Parietal lobe (tissue), 2 donors: ENCODE data around the gene CORO6. TPM values are rescaled to one million over a fixed set of nuclear protein-coding genes. Genes with fewer than 3 reads are reported as not detected.

Experiments
- small RNA-seq: library from RNA; depleted of rRNA; stranded (forward); fragments of <200 nt; gene quantifications from one replicate; pipeline ENCODE3, GENCODE V24; 2014; ENCODE audit warnings: low replicate concordance
- total RNA-seq: library from RNA; depleted of rRNA; stranded (reverse); fragments of >200 nt; gene quantifications from one replicate; pipeline ENCODE4 v1.2.3, GENCODE V29; 2014

The CORO6 gene
- total RNA-seq: 2.5 TPM

DNA sequence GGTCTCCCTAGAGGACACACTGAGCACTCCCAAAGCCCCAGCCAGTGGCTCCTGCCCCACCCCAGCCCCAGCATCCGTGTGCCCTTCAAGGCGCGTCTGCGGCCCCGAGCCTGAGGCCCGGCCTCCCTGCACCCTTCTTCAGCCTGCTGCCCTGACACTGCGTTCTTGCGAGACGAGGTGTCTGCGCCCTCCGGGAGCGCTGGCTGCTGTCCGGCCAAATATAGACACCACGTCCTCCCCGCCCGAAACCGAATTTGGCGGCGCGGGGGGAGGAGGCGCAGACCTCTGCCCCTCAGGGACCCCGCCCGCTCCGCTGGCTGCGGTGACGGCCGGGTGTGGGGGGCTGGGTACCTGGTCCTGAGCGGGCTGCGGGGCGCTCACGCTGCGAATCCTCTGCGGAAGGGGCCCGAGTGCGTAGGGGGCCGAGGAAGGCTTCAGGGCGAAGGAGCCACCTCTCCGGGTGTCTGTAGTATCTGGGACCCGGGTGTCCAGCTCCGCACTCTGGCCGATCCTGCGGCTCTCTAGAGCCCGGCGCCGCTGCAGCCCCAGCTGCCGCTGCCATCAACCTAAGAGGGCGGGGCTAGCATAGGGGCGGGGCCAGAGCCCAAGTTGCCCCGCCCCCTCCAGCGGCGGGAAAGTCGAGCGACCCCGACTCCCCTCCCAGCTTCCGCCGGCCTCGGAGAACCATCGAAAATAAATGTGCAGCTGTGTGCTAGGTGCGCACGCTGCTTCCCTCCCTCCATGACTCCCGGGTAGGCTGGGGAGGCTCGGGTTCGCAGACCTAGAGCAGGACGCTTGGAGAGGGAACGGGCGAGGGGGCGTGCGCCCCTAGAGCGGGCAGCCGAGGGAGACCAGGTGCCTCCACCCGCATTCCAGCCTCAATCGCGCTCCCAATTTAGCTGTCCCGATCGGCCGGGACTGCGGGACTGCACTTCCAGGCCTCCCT, at the start of gene CORO6:
Gene CORO6 (minus strand): TSS at position 576 of the 946 bp plus-strand sequence. CDS start 1,491 bp downstream, outside the sequence.

DNA sequence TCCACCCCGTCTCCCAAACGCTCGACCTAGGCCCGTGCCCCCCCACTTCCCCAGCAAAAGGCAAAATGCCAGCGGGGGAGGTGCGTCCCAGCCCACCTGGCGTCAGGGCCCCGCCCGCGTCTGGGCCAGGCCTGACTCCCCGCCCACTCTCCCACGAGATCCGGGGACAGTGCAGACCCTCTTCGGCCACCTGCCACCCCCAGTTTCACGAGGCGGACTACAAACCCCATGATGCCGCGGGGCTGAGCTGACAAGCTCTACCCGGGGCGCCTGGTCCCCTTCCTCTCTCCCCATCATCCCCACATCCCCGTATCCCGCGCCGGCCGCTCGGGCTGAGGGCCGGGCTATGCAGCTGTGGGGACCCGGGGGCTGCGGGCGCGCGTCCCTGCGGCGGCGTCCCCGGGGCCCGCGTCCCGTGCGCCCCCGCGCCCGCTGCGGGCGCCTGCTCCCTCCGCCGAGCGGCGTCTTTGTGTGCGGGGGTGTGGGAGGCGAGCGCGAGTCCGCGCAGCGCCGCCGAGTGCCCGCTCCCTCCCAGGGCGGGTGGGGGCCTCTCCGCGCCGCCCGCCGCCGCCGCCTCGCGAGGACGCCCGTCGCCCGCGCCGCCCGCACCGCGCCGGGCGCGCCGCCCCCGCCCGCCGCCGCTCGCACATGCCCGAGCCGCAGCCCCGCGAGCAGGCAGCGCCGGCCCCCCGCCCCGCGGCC, 29.7 kb downstream of the CORO6 start, which contains the start of gene ANKRD13B:
Gene ANKRD13B (plus strand): TSS at position 283 of the 702 bp plus-strand sequence. CDS start 490 bp downstream, outside the sequence.

GRCh38 chr17:29589524-29590410, 32.9 kb downstream of the CORO6 start, which contains the start of gene GIT1:
Gene GIT1, minus strand, starts transcription at chr17:29589648. Its CDS starts 270 bp downstream, at chr17:29589378.

DNA sequence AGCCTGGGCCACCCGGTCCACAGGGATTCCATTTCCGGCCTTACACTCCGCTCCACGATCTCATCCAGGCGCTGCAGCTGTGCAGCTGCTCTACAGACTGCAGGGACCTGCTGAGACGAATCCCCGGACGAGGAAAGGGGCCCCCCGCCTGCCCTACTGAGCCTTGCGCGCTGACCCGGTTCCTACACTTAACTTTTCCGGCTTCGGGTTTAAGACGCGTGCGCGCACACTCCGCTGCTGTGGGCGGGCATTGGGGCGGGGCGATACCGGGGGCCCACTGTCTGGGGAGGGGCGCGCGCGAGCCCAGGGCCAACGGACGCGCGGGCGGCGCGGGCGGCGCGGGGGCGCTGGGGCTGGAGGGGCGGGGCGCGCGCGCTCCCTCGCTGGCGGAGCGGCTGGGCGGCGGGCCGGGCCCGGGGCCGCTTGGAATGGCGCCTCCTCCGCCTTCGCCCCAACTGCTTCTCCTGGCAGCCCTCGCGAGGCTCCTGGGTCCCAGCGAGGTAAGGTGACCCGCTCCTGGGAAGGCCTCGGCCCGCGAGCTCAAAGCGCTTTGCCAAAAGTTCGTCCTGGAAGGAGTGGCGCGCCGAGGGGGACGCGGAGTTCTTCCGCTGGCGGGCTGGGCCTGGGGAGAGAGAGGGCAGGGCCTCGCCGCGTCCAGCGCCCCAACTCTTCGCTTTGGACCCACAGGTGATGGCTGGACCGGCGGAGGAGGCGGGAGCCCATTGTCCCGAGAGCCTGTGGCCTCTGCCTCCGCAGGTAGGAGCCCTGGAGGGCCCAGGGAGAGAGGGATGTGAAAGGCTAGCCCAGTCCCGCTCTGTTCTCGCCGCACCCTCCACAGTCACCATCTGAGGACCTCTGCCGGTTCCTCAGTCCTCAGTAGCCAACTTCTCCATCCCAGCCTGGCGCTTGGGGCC, 54.1 kb downstream of the CORO6 start, which contains the start of gene TP53I13:
Gene TP53I13 (plus strand): TSS at position 371 of the 914 bp plus-strand sequence. CDS start 58 bp downstream, at position 429.

DNA sequence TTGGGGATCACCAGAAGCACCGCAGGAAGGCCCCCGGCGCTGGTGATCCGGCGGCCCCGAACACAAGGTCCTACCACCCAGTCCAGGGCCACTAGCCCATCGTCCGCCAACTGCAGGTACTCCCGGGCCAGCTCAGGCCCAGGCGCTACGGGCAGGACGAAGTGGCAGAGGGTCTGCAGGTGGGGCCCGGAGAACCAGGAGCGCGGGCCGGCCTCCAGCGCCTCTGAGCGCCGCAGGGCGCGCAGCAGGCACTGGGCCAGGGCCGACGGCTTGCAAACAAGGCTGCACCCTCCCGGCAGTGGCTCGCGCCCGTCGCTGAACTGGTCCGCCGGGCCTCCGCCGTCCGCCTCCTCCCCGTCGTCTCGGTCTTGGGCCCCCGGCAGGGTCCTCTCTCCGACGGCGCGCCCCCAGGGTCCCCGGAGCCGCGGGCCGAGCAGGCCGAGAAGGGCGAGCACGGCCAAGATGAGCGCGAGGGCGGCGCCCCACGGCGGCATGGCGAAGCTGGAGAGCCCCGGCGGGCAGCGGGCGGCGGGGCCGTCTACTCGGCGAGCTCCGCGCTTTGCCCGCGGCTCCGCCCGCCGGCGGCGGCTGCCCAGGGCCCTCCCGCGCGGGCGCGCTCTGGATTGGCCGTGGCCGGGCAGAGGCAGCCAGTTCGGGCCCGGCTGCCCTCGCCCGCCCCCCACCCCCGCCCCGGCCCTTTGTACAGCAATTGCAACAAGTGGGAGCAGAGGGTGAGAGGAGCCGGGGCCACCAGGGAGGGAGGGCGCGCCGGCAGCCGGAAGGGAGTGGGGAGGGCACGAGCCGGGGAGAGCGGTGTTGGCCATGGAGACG, 56.0 kb downstream of the CORO6 start, which contains the start of gene ABHD15:
Gene ABHD15 (minus strand): TSS at position 565 of the 831 bp plus-strand sequence. CDS start 71 bp downstream, at position 494.

Small RNA genes lying within 50 kb of the gene (small RNA-seq; reads per million reads assigned to genes)
- gene RNU6-920P: not detected

Other genes starting within 250 kb of the CORO6 start
- gene TAOK1, start 232.5 kb downstream of the CORO6 start, total RNA-seq: 229 TPM
- 0.63 TPM for gene ABHD15, start 55.9 kb downstream of the CORO6 start, total RNA-seq
- 7.8 TPM for gene TP53I13, start 54.2 kb downstream of the CORO6 start, total RNA-seq
- 48.5 TPM for gene GIT1, start 33.3 kb downstream of the CORO6 start, total RNA-seq
- 65.1 TPM for gene ANKRD13B, start 29.8 kb downstream of the CORO6 start, total RNA-seq